ENCODE data around the gene DCAF15.

The DCAF15 gene

GRCh38 chr19:13995017-13995728, 42.9 kb downstream of the DCAF15 start:
- H3K36me3 ChIP-seq (replicated peaks) = peaks cover 11% of the 10 kb centered on the region
- in situ Hi-C loops (cut with HindIII; ENCODE audit: low pct_ligation_motif_present, low sequenced_read_pairs) = no loop called here
- no peak overlapping the region for H3K27ac ChIP-seq

GRCh38 chr19:13995878-13996765, 43.8 kb downstream of the DCAF15 start:
- no peak for DNase-seq
- in situ Hi-C loops (cut with HindIII; ENCODE audit: low pct_ligation_motif_present, low sequenced_read_pairs) = no loop called here
- Histone ChIP-seq H3K4me3 (ENCODE audit: low read depth, low read length) (no peak overlapping the region), H3K36me3 (replicated peaks) (peaks cover 8% of the 10 kb centered on the region), H3K27me3 (replicated peaks) (no peaks in the 10 kb centered on the region), H3K27ac (no peak overlapping the region)
- no peak for TF ChIP-seq CTCF (IDR thresholded peaks at IDR 0.05; ENCODE audit: low read depth, low read length, missing control alignments)

More at GRCh38 chr19:13995017-13995728, 42.9 kb downstream of the DCAF15 start:
- Histone ChIP-seq H3K27me3 (replicated peaks) (no peaks in the 10 kb centered on the region), H3K4me3 (ENCODE audit: low read depth, low read length) (no peak overlapping the region)
- TF ChIP-seq CTCF (IDR thresholded peaks at IDR 0.05; ENCODE audit: low read depth, low read length, missing control alignments) = no peak
- no peak for DNase-seq

GRCh38 chr19:13996928-13997630, 44.8 kb downstream of the DCAF15 start:
- Histone ChIP-seq H3K27ac (no peak overlapping the region), H3K4me3 (ENCODE audit: low read depth, low read length) (no peak overlapping the region), H3K36me3 (replicated peaks) (peaks cover 7% of the 10 kb centered on the region), H3K27me3 (replicated peaks) (no peaks in the 10 kb centered on the region)
- no peak for TF ChIP-seq CTCF (IDR thresholded peaks at IDR 0.05; ENCODE audit: low read depth, low read length, missing control alignments)
- in situ Hi-C loops (cut with HindIII; ENCODE audit: low pct_ligation_motif_present, low sequenced_read_pairs) = no loop called here
- no peak for DNase-seq

GRCh38 chr19:13997631-13997962, 45.3 kb downstream of the DCAF15 start:
- Histone ChIP-seq H3K27ac (no peak overlapping the region), H3K4me3 (ENCODE audit: low read depth, low read length) (no peak overlapping the region), H3K36me3 (replicated peaks) (peaks cover 2% of the 10 kb centered on the region), H3K27me3 (replicated peaks) (no peaks in the 10 kb centered on the region)
- in situ Hi-C loops (cut with HindIII; ENCODE audit: low pct_ligation_motif_present, low sequenced_read_pairs) = no loop called here
- TF ChIP-seq CTCF (IDR thresholded peaks at IDR 0.05; ENCODE audit: low read depth, low read length, missing control alignments) = no peak
- DNase-seq = no peak

- no peak for DNase-seq
- Histone ChIP-seq H3K36me3 (replicated peaks) (no peaks in the 10 kb centered on the region), H3K27ac (no peak overlapping the region), H3K4me3 (ENCODE audit: low read depth, low read length) (no peak overlapping the region), H3K27me3 (replicated peaks) (no peaks in the 10 kb centered on the region)
- TF ChIP-seq CTCF (IDR thresholded peaks at IDR 0.05; ENCODE audit: low read depth, low read length, missing control alignments) = no peak
- in situ Hi-C loops (cut with HindIII; ENCODE audit: low pct_ligation_motif_present, low sequenced_read_pairs) = no loop called here
These were observed 46.1 kb downstream of the DCAF15 start for GRCh38 chr19:13998426-13998825.
